Ishikawa (cell line): ENCODE measurements around the gene BMPER.

Experiments used
- CEBPB ChIP-seq: IDR thresholded peaks from 2 replicates; pipeline ENCODE4 v1.6.1; 2012
- CREB1 ChIP-seq: IDR thresholded peaks from 2 replicates; pipeline ENCODE4 v1.6.1; 2012; ENCODE audit warnings: low read depth
- FOXM1 ChIP-seq: IDR thresholded peaks from 2 replicates; pipeline ENCODE4 v1.6.1; 2012; ENCODE audit warnings: low read depth, borderline replicate concordance
- RAD21 ChIP-seq: IDR thresholded peaks from 2 replicates; pipeline ENCODE4 v1.6.1; 2012; ENCODE audit warnings: low read depth
- TAF1 ChIP-seq: IDR thresholded peaks from 2 replicates; pipeline ENCODE4 v1.6.1; 2012; ENCODE audit warnings: low read depth, mild to moderate bottlenecking
- TCF12 ChIP-seq: IDR thresholded peaks from 2 replicates; pipeline ENCODE4 v1.6.1; 2012; ENCODE audit warnings: low read depth
- YY1 ChIP-seq: IDR thresholded peaks from 2 replicates; pipeline ENCODE4 v1.6.1; 2012; ENCODE audit warnings: low read depth
- ZBTB7A ChIP-seq: IDR thresholded peaks from 2 replicates; pipeline ENCODE4 v1.6.1; 2012; ENCODE audit warnings: low read depth
- TF ChIP-seq, protein P1 (sequence below): IDR thresholded peaks from 2 replicates; pipeline ENCODE4 v1.6.1; 2012
- TF ChIP-seq, protein P2 (sequence below): IDR thresholded peaks from 2 replicates; pipeline ENCODE4 v1.6.1; 2012; ENCODE audit warnings: low read depth, mild to moderate bottlenecking

DNA sequence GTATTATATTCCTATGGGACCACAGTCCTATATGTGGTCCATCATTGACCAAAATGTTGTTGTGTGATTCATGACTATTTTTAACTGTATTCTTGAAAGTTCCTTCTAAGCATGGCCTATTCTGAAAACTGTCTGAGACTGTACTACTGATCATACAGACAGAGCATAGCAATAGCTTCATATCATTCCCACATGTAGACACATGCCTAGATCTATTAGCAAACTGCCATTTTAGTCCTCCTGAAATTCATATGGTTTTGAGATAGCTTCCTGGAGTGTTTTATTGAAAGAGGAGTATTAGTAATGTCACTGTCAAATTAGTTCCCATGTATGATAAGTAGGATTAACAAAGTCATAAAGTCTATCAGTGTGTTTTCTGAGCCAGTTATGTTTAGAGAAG lies 157.5 kb downstream of the BMPER start:
- TF ChIP-seq TAF1 (no peak), CREB1 (no peak), YY1 (no peak), CEBPB (no peak), RAD21 (no peak), FOXM1 (no peak), TCF12 (no peak), ZBTB7A (no peak)
- TF ChIP-seq, protein P1, sequence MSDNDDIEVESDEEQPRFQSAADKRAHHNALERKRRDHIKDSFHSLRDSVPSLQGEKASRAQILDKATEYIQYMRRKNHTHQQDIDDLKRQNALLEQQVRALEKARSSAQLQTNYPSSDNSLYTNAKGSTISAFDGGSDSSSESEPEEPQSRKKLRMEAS: no peak
- TF ChIP-seq, protein P2, sequence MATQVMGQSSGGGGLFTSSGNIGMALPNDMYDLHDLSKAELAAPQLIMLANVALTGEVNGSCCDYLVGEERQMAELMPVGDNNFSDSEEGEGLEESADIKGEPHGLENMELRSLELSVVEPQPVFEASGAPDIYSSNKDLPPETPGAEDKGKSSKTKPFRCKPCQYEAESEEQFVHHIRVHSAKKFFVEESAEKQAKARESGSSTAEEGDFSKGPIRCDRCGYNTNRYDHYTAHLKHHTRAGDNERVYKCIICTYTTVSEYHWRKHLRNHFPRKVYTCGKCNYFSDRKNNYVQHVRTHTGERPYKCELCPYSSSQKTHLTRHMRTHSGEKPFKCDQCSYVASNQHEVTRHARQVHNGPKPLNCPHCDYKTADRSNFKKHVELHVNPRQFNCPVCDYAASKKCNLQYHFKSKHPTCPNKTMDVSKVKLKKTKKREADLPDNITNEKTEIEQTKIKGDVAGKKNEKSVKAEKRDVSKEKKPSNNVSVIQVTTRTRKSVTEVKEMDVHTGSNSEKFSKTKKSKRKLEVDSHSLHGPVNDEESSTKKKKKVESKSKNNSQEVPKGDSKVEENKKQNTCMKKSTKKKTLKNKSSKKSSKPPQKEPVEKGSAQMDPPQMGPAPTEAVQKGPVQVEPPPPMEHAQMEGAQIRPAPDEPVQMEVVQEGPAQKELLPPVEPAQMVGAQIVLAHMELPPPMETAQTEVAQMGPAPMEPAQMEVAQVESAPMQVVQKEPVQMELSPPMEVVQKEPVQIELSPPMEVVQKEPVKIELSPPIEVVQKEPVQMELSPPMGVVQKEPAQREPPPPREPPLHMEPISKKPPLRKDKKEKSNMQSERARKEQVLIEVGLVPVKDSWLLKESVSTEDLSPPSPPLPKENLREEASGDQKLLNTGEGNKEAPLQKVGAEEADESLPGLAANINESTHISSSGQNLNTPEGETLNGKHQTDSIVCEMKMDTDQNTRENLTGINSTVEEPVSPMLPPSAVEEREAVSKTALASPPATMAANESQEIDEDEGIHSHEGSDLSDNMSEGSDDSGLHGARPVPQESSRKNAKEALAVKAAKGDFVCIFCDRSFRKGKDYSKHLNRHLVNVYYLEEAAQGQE: no peak
